Astrocyte of the hippocampus (primary cell): ENCODE measurements around the gene HNRNPUL1.

ENCODE experiments used
- DNase-seq: peaks from one replicate; pipeline ENCODE4 v3.0.0; 2011; ENCODE audit warnings: low read depth, low spot score

HNRNPUL1 gene

GRCh38 chr19:41308450-41309179 is 44.4 kb downstream of the HNRNPUL1 start:
- DNase-seq: peak; percentile 96

GRCh38 chr19:41309180-41310032 is 45.2 kb downstream of the HNRNPUL1 start:
- peak; percentile 22 for DNase-seq

DNA sequence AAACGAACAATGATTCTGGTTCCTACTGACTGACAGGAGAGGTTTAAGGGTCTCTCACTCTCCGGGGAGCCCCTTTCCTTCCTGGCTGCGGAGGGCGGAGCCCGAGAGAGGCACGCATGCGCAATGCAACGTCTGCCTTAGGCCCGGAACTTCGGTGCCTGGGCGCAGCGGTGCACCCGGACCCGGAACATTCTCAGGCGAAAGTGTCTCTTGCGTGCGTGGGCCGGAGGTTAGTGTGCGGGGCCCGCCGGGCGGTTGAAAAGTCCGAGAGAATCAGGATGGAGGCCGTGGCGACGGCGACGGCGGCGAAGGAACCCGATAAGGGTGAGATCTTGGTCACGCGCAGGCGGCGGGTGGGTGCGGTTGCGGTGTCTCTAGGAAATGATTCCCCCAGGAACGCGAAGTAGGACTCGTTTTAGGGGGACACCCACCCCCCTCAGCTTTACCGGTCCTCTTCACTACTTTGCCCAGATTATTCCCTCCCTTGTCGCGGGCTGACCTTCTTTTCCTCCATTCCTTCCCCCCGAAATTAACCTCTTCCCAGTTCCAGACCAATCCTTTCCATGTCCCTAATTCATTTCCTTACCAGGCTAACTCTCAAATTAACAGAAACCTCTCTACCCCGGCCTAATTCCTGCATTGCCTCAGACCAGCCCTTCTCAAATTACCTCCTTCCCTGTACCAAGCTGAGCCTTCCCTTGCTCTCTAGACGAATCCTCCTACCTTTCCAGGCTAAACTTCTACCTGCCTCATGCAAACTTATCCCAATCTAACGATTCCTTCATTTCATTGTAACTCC is 46.1 kb downstream of the HNRNPUL1 start, which contains the start of gene CCDC97:
Gene CCDC97 (plus strand): TSS at position 140 of the 799 bp plus-strand sequence. CDS start 139 bp downstream, at position 279.
- DNase-seq: peak; percentile 94

- no peak for DNase-seq
These were observed 46.9 kb downstream of the HNRNPUL1 start for GRCh38 chr19:41311072-41311471.

DNA sequence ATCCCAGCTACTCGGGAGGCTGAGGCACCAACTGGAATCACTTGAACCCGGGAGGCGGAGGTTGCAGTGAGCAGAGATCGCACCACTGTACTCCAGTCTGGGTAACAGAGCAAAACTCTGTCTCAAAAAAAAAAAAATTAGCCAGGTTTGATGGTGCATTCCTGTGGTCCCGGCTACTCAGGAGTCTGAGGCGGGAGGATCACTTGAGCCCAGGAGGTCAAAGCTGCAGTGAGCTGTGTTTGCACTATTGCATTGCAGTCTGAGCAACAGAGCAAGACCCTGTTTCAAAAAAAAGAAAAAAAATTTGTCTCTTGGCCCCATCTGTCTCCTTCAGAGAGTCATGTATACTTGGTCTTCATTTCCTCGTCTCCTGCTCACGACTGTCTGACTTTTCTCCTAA is 47.4 kb downstream of the HNRNPUL1 start:
- DNase-seq: no peak

DNA sequence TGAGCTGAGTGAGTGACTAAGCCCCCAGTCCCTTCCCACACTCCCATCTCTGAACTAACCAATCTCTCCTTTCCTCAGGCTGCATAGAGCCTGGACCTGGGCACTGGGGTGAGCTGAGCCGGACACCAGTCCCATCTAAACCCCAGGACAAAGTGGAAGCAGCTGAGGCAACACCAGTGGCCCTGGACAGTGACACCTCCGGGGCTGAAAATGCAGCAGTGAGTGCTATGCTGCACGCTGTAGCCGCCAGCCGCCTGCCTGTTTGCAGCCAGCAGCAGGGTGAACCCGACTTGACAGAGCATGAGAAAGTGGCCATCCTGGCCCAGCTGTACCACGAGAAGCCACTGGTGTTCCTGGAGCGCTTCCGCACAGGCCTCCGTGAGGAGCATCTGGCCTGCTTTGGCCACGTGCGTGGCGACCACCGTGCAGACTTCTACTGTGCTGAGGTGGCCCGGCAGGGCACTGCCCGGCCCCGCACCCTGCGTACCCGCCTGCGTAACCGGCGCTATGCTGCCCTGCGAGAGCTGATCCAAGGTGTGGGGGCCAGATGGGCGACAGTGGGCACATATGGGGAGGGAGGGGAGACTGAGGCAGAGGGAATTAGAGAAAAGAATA is 52.2 kb downstream of the HNRNPUL1 start:
- no peak for DNase-seq

GRCh38 chr19:41318696-41319499 is 54.7 kb downstream of the HNRNPUL1 start:
- DNase-seq: no peak

GRCh38 chr19:41319500-41320184 is 55.5 kb downstream of the HNRNPUL1 start:
- no peak for DNase-seq

GRCh38 chr19:41320185-41320518 is 56.0 kb downstream of the HNRNPUL1 start:
- no peak for DNase-seq

DNA sequence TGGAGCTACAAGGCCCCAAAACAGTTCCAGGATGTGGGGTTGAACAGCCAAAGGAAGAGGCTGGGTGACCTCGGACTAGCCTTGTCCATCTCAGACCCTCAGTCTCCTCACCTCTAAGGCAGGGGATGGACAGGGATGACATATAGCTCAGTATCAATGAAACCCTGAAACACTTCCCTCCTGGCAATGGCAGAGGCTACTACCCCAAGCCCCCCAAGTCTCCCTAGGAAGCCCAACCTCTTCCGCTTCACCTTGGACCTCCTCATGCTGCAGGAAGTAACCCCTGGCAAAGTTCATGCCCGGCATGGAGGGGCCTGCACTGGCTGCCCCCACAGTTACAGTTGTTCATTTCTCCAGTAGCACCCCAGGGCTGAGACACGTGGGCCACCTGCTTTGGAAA is 56.4 kb downstream of the HNRNPUL1 start:
- DNase-seq: no peak

DNA sequence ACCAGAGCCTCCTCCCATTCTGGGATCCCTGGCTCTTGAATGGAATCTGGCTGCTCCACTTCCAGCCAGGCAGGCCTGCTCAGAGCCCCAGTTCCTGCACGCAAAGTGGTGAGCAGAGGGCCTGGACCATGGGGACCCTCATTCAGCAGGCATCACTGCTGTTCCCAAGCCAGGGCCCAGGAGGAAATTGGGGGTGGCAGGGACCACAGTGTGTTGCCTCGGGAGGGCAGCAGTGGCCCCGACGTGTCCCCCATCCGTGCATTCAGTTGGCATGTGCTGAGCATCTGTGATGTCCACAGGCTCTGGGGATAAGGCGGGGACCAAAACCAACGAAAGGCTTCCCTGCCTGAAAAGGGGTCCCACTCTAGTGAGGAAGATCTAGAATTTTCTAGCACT is 57.0 kb downstream of the HNRNPUL1 start:
- DNase-seq: no peak

GRCh38 chr19:41321600-41322270 is 57.6 kb downstream of the HNRNPUL1 start:
- DNase-seq: peak; percentile 86

DNA sequence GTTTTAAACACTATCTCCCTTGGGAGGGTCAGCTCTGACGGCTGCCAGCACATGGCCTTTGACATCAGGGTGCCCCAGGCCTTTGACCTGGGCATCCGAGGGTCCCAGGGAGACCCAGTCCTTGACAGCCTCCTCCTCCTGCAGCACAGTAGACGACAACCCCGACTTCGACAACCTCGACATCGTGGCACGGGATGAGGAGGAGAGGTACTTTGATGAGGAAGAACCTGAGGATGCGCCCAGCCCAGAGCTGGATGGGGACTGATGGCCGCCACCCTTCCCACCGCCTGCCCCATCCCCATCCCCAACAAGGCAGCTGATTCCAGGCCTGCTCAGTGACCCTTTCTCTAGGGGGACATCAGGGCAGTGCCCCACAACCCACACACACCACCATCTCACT is 58.3 kb downstream of the HNRNPUL1 start:
- DNase-seq: no peak

GRCh38 chr19:41323023-41323422 is 58.9 kb downstream of the HNRNPUL1 start:
- peak; percentile 52 for DNase-seq

DNA sequence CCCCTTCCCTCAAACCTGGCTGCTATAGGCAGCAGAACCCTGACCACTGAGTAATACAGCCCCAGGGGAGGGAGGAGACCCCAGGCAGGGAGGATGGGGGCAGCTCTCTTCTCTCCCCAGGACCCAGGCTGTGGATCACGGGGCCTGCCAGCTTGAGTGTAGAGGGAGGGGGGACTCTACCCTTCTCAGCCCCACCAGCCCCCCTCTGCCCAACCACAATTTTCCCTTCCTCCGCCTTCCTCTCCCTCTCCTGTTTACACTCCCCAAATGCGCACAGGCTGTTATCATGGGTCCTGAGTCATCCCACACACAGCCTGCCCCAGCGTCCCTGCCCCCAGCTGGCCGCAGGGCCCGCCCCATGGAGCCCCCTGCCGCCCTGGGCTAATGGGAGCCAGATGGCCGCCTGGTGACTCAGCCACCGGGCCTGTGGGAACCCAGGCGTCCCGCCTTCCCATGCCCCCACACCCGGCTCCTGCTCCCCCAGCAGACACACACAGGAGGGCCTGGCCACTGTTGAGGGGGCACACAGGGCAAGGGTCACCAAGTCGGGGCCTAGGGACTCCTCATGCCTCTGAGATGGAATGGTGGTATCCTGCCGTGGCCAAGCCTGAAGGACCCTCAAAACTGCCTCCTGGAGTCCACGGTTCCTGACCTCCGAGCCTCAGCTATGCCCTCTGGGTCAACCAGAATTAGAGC is 59.4 kb downstream of the HNRNPUL1 start:
- peak; percentile 98 for DNase-seq

DNA sequence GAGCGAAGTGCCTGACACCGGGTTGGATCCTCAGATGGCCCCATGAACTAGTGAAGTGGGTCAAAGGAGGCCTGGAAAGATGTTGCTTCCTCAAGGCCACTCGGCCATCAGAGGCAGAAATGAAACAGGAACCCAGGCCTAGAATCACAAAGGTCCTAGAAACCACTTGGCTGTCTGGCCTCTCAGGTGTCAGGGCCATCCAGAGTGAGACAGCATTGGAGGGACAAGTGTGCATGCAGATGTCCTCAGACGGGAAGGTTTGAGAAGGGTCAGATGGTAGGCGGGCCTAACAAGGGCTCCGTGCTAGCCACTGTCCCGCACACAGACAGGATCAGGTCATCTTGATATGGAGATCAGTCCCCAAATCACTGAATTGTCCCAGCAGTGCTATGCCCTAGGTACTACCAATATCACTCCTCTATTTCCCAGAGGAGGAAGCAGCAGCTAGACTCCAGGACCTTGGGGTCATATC is 60.1 kb downstream of the HNRNPUL1 start:
- peak; percentile 38 for DNase-seq

DNA sequence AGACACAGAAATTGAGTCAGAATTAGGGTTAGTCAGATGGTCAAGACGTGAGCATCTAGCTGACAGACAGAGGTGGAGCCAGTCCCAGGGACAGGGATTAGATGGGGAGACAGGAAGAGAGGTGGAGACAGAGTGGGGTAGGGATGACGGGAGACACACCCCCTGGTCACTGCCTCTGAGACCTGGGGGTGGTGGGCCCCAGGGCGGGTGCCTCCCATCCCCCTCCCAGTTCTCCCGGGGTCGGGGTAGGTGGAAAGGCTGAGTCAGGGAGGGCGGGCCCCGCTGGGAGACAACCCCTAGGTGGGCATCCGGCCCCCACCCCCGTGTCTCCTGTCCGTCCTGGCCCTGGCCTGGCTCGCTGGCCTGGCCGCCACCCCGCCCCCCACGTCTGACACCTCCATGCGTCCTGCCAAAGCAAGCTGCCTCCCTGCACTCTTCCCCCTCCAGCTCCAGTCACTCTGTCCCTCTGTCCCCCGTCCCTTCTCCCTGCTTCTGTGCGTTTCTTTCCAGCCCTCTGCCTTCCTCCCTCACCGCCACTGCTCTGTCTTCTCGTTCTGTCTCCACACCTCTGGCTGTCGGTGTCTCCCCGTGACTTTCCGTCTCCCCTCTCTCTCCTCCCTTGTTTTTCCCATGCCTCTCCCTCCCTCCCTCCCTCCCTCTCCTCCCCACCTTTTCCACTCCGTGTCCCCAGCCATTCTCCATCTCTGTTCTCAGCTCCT is 60.9 kb downstream of the HNRNPUL1 start:
- peak; percentile 83 for DNase-seq

GRCh38 chr19:41325640-41325946 is 61.4 kb downstream of the HNRNPUL1 start:
- no peak for DNase-seq
